ENCODE results near the gene SKIC8.
A peak's percentile ranks its signal among the peaks of the same experiment; 100 is the strongest.
"Not testable (repeated sequence)": the region's sequence is repeated elsewhere in the genome, so short reads cannot be mapped to it uniquely, and the experiment has no call there.

The SKIC8 gene

GRCh38 chr15:78257681-78258080, 41.7 kb downstream of the SKIC8 start:
- DNase-seq (ENCODE audit: low read depth in 4 of 4, low spot score in 1 of 4), result no peak

GRCh38 chr15:78256044-78256437, 43.4 kb downstream of the SKIC8 start:
- no peak for DNase-seq (ENCODE audit: low read depth in 4 of 4, low spot score in 1 of 4)

- no peak for DNase-seq (ENCODE audit: low read depth in 4 of 4, low spot score in 1 of 4)
Measured at GRCh38 chr15:78255421-78256043, 43.9 kb downstream of the SKIC8 start.

- no peak for DNase-seq (ENCODE audit: low read depth in 4 of 4, low spot score in 1 of 4)
Measured at GRCh38 chr15:78251136-78251535, 48.3 kb downstream of the SKIC8 start.

- no peak for DNase-seq (ENCODE audit: low read depth in 4 of 4, low spot score in 1 of 4)
Measured at GRCh38 chr15:78249131-78249530, 50.3 kb downstream of the SKIC8 start.

GRCh38 chr15:78247911-78248310, 51.5 kb downstream of the SKIC8 start:
- DNase-seq (ENCODE audit: low read depth in 4 of 4, low spot score in 1 of 4), result no peak

GRCh38 chr15:78245976-78246620, 53.3 kb downstream of the SKIC8 start:
- not testable (repeated sequence) for DNase-seq (ENCODE audit: low read depth in 4 of 4, low spot score in 1 of 4)

- DNase-seq (ENCODE audit: low read depth in 4 of 4, low spot score in 1 of 4), result not testable (repeated sequence)
Measured at GRCh38 chr15:78245392-78245791, 54.0 kb downstream of the SKIC8 start.

- DNase-seq (ENCODE audit: low read depth in 4 of 4, low spot score in 1 of 4), result no peak
Measured at GRCh38 chr15:78244893-78245292, 54.5 kb downstream of the SKIC8 start.

GRCh38 chr15:78244101-78244500, 55.3 kb downstream of the SKIC8 start:
- DNase-seq (ENCODE audit: low read depth in 4 of 4, low spot score in 1 of 4), result no peak

GRCh38 chr15:78243491-78243941, 55.9 kb downstream of the SKIC8 start:
- no peak for DNase-seq (ENCODE audit: low read depth in 4 of 4, low spot score in 1 of 4)

- DNase-seq (ENCODE audit: low read depth in 4 of 4, low spot score in 1 of 4), result no peak
Measured at GRCh38 chr15:78243058-78243457, 56.4 kb downstream of the SKIC8 start.

GRCh38 chr15:78242128-78242527, 57.3 kb downstream of the SKIC8 start:
- no peak for DNase-seq (ENCODE audit: low read depth in 4 of 4, low spot score in 1 of 4)

GRCh38 chr15:78241017-78241416, 58.4 kb downstream of the SKIC8 start:
- DNase-seq (ENCODE audit: low read depth in 4 of 4, low spot score in 1 of 4), result peak; percentile 67 to 84 (median 75)

GRCh38 chr15:78239811-78240210, 59.6 kb downstream of the SKIC8 start:
- DNase-seq (ENCODE audit: low read depth in 4 of 4, low spot score in 1 of 4), result no peak

GRCh38 chr15:78237146-78237545, 62.3 kb downstream of the SKIC8 start:
- DNase-seq (ENCODE audit: low read depth in 4 of 4, low spot score in 1 of 4), result no peak

- no peak for DNase-seq (ENCODE audit: low read depth in 4 of 4, low spot score in 1 of 4)
Measured at GRCh38 chr15:78236491-78236890, 62.9 kb downstream of the SKIC8 start.

GRCh38 chr15:78234515-78235040, 64.8 kb downstream of the SKIC8 start, which contains the start of gene ACSBG1:
TSS of gene ACSBG1 (minus strand) at chr15:78234565. CDS start at chr15:78234501, 64 bp downstream.
- DNase-seq (ENCODE audit: low read depth in 4 of 4, low spot score in 1 of 4), result no peak

- no peak for DNase-seq (ENCODE audit: low read depth in 4 of 4, low spot score in 1 of 4)
Measured at GRCh38 chr15:78233496-78233895, 65.9 kb downstream of the SKIC8 start.
